Choroid plexus epithelial cell (primary cell): ENCODE measurements around the gene MICU1.

Source experiments
- DNase-seq: peaks from one replicate; pipeline ENCODE4 v3.0.0-alpha.2; 2010; ENCODE audit warnings: low read depth
- H3K4me3 ChIP-seq: 2 replicates; pipeline ENCODE4 v1.5.1; 2011; ENCODE audit warnings: low read depth, mild to moderate bottlenecking, control low read depth, low read length, moderate library complexity
- TF ChIP-seq, protein P1 (sequence below): conservative IDR thresholded peaks from 2 replicates; pipeline ENCODE4 v1.5.1; 2011; ENCODE audit warnings: low read depth, mild to moderate bottlenecking, control low read depth, inconsistent platforms, low read length, moderate library complexity

The MICU1 gene

DNA sequence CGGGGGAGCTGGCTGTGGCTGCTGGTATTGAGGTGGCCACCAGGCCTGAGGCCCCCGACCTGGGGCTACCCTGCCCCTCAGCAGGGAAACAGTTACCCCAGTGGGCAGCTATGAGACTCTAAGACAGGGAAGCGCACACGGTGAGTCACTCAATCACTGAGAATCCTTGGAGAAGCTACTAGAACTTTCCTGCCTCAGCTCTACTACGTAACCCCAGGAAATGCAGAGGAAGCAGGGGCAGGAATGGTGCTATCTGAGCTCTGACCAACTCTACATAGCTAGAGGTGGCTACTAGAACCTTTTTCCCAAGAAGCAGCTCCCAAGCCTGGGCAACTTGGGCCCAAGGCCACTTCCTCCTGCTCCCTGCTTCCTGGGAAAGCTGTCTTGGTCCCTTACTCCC lies 283.0 kb downstream of the MICU1 start:
- H3K4me3 ChIP-seq, result no peak overlapping the region
- TF ChIP-seq, protein P1, sequence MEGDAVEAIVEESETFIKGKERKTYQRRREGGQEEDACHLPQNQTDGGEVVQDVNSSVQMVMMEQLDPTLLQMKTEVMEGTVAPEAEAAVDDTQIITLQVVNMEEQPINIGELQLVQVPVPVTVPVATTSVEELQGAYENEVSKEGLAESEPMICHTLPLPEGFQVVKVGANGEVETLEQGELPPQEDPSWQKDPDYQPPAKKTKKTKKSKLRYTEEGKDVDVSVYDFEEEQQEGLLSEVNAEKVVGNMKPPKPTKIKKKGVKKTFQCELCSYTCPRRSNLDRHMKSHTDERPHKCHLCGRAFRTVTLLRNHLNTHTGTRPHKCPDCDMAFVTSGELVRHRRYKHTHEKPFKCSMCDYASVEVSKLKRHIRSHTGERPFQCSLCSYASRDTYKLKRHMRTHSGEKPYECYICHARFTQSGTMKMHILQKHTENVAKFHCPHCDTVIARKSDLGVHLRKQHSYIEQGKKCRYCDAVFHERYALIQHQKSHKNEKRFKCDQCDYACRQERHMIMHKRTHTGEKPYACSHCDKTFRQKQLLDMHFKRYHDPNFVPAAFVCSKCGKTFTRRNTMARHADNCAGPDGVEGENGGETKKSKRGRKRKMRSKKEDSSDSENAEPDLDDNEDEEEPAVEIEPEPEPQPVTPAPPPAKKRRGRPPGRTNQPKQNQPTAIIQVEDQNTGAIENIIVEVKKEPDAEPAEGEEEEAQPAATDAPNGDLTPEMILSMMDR, result no peak
- no peak for DNase-seq

DNA sequence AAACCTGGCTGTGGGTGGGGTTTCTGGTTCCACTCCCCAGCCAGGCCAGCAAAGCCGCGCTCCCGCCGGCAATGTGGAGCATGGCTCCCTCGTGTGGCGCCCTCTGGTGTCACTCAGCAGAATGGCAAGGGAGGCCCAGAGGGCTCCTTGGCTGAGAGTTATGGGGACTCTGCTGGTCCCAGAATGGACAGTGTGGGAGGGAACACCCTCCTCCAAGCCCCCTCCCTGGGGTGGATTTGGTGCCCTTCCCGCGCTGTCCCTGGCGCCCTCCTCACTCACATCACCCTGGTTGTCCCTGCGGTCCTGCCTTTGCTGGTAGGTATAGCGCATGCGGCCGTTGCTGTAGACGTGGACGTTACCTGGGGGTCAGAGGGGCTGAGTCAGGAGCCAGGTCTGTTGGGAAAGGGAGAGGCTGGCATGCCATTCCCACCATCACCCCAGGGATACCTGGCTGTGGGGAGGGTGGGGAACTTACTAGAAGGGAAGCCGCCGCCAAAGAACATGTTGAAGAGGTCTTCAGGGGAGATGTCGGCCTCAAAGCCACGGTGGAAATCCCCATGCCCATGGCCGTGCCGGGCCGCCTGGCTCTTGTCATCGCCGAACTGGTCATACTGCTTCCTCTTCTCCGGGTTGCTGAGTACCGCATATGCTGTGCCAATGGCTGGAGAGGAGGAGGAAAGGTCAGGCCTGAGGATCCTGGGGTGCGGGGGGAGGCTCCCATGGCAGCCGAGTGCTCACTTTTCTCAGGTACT lies 285.2 kb downstream of the MICU1 start:
- H3K4me3 ChIP-seq, result no peak overlapping the region

DNA sequence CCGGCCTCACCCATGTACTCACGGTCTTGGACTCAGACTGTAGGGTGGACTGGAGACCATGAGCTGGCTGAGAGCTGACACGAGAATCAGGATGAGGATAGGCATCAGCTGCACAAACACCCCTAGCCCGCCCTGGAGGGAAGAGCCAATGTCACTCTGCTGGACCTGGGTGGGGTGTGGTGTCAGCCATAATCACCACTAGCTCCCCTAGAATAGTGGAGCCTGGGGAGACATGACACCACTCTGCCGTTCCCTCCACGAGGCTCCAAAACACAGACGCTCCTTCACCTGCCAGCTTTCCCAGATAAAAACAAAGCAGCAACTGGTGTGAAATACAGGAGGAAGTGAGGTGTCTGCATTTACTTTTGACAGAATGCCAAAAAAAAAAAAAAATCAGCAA lies 287.7 kb downstream of the MICU1 start:
- no peak overlapping the region for H3K4me3 ChIP-seq
- TF ChIP-seq, protein P1, result no peak
- no peak for DNase-seq

More for the DNA sequence above, 285.2 kb downstream of the MICU1 start:
- TF ChIP-seq, protein P1, result peak; percentile 96
- DNase-seq, result peak; percentile 75

DNA sequence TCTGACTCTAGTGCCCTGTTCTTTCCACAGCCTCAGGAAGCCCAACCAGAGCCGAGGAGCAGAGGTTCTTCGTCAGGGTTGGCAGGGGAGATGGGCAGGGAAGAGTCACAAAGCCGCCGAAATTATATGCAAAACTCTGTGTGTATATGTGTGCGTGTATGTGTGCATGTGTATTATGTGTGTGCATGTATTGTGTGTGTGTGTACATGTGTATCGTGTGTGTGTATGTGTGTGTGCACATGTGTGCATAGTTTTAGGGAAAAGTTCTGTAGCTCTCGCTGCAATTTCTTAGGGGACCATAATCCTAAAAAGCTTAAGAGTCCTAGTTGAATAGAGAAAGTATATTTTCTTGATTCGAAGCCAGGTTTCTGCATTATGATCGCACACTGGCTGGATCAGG lies 288.2 kb downstream of the MICU1 start:
- TF ChIP-seq, protein P1, result no peak
- no peak for DNase-seq
- no peak overlapping the region for H3K4me3 ChIP-seq

DNA sequence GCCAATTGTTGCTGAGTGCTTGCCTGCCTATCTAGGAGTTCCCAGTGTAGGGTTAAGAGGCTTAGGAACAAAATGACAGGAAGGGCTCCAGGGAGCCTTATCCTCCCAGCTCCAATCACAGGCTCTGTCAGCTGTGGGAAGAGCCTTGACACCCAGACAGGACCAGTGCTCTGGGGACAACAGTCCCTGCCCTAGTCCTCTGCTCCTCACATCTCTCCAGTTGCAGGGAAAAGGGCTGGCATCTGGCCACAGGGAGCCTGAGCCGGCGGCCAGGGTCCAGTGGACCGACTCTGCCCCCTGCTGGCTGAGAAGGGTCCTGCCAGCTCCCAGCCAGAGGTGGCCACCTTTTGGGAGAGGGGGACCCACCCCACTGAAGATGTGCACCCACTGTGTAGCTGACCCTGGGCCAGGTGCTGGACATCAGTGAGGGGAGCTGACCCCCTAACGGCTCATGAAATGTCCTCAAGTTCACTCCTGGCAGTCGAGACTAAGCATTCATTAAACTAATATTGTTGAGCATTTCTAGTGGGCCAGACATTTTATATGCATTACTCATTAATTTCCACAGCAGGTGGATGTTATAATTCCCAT lies 288.7 kb downstream of the MICU1 start:
- DNase-seq, result peak; percentile 82
- H3K4me3 ChIP-seq, result no peak overlapping the region
- TF ChIP-seq, protein P1, result peak; percentile 98

DNA sequence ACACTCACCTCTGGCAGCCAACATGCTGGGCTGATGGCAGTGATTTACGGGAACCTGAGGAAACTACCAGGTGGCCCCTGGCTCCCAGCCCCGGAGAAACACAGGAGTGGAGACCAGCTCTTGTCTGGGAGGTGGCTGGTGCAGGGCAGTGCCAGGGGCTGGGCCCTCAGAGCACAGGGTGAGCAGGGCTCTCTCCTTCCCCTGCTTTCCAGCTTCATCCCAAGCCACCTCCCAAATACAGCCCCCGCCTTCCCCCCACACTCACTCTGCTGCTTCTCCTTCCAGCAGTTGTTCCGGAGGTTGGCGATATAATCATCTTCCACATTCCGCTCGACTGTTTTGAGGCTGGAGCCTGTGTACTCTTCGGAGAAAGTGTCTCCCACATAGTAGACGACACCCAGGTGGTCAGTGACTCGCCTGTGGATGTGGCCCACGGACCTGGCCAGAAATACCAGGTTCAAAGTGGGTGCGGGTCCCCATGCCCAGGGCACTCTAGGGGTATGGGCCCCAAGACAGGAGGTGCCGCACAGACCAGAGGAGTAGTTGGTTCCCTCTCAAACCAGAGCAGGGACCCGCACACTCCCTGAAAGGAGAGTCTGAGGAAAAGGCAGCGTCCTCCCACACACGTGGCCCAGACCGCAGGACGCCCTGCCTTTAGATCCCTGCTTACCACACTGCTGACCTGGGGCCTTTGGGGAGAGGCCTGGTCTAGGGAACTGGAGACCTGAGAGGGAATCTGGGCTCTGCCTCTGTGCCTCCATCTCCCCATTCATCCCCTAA lies 289.4 kb downstream of the MICU1 start:
- H3K4me3 ChIP-seq, result no peak overlapping the region

More for the DNA sequence above, 289.4 kb downstream of the MICU1 start:
- peak; percentile 47 for DNase-seq
- TF ChIP-seq, protein P1, result no peak
